Spleen (tissue), 11 donors: ENCODE data around the gene TTC9C. TPM values are rescaled to one million over a fixed set of nuclear protein-coding genes. Genes with fewer than 3 reads are reported as not detected.

Experiments
- DNase-seq: peaks from one replicate; pipeline ENCODE4 v3.0.0-alpha.2; 2020
- H3K27ac ChIP-seq, 8 donors: fragments of 200-600 bp; sonication (generic) in 7 of 8; 1 replicate in 4 of 8; 2 replicates in 4 of 8; pipeline versions ENCODE4 v1.5.0 to v1.8.0; 2016 to 2021; ENCODE audit warnings: inconsistent platforms in 4 of 8, mild to moderate bottlenecking in 4 of 8, moderate library complexity in 1 of 8
- H3K27me3 ChIP-seq, 7 donors: fragments of 200-600 bp; sonication (generic) in 6 of 7; replicated peaks in 1 of 7; 1 replicate in 4 of 7; 2 replicates in 3 of 7; pipeline versions ENCODE4 v1.5.0 to v1.8.0; 2016 to 2021; ENCODE audit warnings: inconsistent platforms in 3 of 7, mild to moderate bottlenecking in 1 of 7
- H3K36me3 ChIP-seq, 6 donors: fragments of 200-600 bp; sonication (generic) in 5 of 6; 1 replicate in 4 of 6; 2 replicates in 2 of 6; pipeline versions ENCODE4 v1.5.0 to v1.8.0; 2016 to 2021; ENCODE audit warnings: inconsistent platforms in 2 of 6
- H3K4me1 ChIP-seq, 6 donors: fragments of 200-600 bp; sonication (generic) in 5 of 6; 1 replicate in 3 of 6; 2 replicates in 3 of 6; pipeline versions ENCODE4 v1.5.0 to v1.8.0; 2016 to 2021; ENCODE audit warnings: inconsistent platforms in 3 of 6
- H3K4me3 ChIP-seq, 8 donors: fragments of 200-600 bp; sonication (generic) in 7 of 8; 1 replicate in 4 of 8; 2 replicates in 4 of 8; pipeline versions ENCODE4 v1.5.0 to v1.8.0; 2016 to 2021; ENCODE audit warnings: inconsistent platforms in 4 of 8, mild to moderate bottlenecking in 4 of 8, moderate library complexity in 2 of 8
- H3K9me3 ChIP-seq, 8 donors: fragments of 200-600 bp; sonication (generic) in 7 of 8; 1 replicate in 4 of 8; 2 replicates in 4 of 8; pipeline versions ENCODE4 v1.5.0 to v1.8.0; 2016 to 2021; ENCODE audit warnings: inconsistent platforms in 4 of 8
- CTCF ChIP-seq, 11 experiments: fragments of 200-600 bp in 7 of 11; fragments of 450-650 bp in 4 of 11; sonication (generic) in 4 of 11; IDR thresholded peaks in 8 of 11; conservative IDR thresholded peaks in 3 of 11; 1 replicate in 7 of 11; 2 replicates in 4 of 11; pipeline versions ENCODE4 v1.4.0 to v1.8.0; 2016 to 2021; ENCODE audit warnings: antibody characterized with exemption in 11 of 11, inconsistent platforms in 4 of 11, mild to moderate bottlenecking in 1 of 11
- POLR2A ChIP-seq, 3 donors: fragments of 450-650 bp; IDR thresholded peaks; one replicate each; pipeline ENCODE4 v1.5.1; 2017; ENCODE audit warnings: antibody characterized with exemption in 3 of 3, mild to moderate bottlenecking in 1 of 3
- POLR2AphosphoS5 ChIP-seq, 3 donors: sonication (generic); formaldehyde crosslinking; IDR thresholded peaks; one replicate each; pipeline ENCODE4 v1.5.1; 2017; ENCODE audit warnings: antibody characterized with exemption in 3 of 3
- WGBS, 5 donors: extraction: QIAGEN DNeasy Blood & Tissue Kit in 3 of 5; methylation state at CpG; one replicate each; pipeline versions ENCODE4 v1.1.5 to v1.1.7; 2013 to 2018; 5-methylcytosine and 5-hydroxymethylcytosine counted together
- intact Hi-C: fragments of 100-400 bp; cut with DNase I; formaldehyde crosslinking; loops from one replicate; pipeline ENCODE4 v1.15.0; 2023; ENCODE audit warnings: low total_unique reads
- polyA plus RNA-seq, 3 donors: library from polyadenylated mRNA; stranded (reverse); fragments of 200-250 nt; gene quantifications; one replicate each; pipeline ENCODE4 v1.2.1, GENCODE V29; 2013
- total RNA-seq, 7 donors: library from RNA; depleted of rRNA in 3 of 7; stranded (reverse); fragments of >200 nt in 3 of 7; fragmentation: NEBNext Ultra II Directional in 4 of 7; extraction: Animal tissue kit (Norgen Biotek cat#: 25700) in 4 of 7; gene quantifications; one replicate each; pipeline versions ENCODE4 v1.1.0 to v1.2.1, GENCODE V29; 2016 to 2021
- donor health status: healthy with polysubstance abuse.
- donor health status: DM: no; HTN: no; CAD: no; lungs with moderate emphysema.
- donor health status: DM: no; HTN: no; CAD: no.
- donor health status: Bipolar disorder and iron deficiency.
- donor health status: healthy.
- donor health status: DM: no; HTN: no; CAD: no.
- donor health status: DM: yes; HTN: yes; CAD: no.

Gene TTC9C
- total and polyA plus RNA-seq, 10 donors = 25.4 to 47.1 (median 30.9) TPM

GRCh38 chr11:62709247-62710000 is 18.9 kb upstream of the TTC9C start:
- no peaks in the 10 kb centered on the region for H3K9me3 ChIP-seq
- intact Hi-C loops = no loop called here
- TF ChIP-seq CTCF (IDR thresholded peaks at IDR 0.05 in 8 of 11, conservative IDR thresholded peaks at IDR 0.05 in 3 of 11) = peak in 2 of 11 experiments; percentile 23 to 36
- TF ChIP-seq POLR2AphosphoS5 (IDR thresholded peaks at IDR 0.05) = peak; percentile 85 to 93 (median 87)
- TF ChIP-seq POLR2A (IDR thresholded peaks at IDR 0.05) = peak in 1 of 3 donors; percentile 56
- no peaks in the 10 kb centered on the region for H3K27me3 ChIP-seq
- peak overlapping the region; percentile 93 to 99 (median 97) for H3K27ac ChIP-seq
- peak; percentile 99 for DNase-seq
- H3K4me1 ChIP-seq = peaks cover 34 to 87% (median 65%) of the 10 kb centered on the region in 6 donors
- peaks cover 0 to 44% (median 36%) of the 10 kb centered on the region in 6 donors for H3K36me3 ChIP-seq
- peak overlapping the region; percentile 41 to 75 (median 51) for H3K4me3 ChIP-seq
- WGBS, 5 donors = 0 to 2% (median 1%) methylated on average over 35 to 47 of the region's 47 CpGs

DNA sequence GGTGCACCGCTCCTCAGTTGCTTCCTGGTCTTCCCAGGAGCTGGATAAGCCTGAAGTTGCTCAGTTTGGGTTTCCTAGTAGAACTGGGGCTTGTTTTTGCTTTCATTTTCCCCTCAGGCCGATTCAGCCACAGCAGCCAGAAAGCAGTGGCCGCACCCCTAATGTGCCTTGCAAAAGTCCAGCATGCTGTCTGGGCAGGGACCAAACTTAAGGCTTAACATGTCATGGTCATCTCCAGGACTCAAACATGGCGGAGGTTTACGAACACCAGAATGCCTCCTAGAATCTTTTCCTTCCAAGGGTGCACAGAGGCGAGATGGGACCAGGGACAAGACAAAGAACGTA is 18.3 kb upstream of the TTC9C start:
- Histone ChIP-seq H3K27me3 (no peaks in the 10 kb centered on the region), H3K9me3 (no peaks in the 10 kb centered on the region), H3K4me1 (peaks cover 34 to 86% (median 63%) of the 10 kb centered on the region in 6 donors), H3K36me3 (peaks cover 0 to 49% (median 41%) of the 10 kb centered on the region in 6 donors), H3K4me3 (peak overlapping the region; percentile 37 to 75 (median 51)), H3K27ac (peak overlapping the region; percentile 93 to 99 (median 97))
- intact Hi-C loops = no loop called here
- 58 to 67% (median 64%) methylated on average over 7 of the region's 7 CpGs for WGBS, 5 donors
- DNase-seq = no peak
- TF ChIP-seq POLR2A (IDR thresholded peaks at IDR 0.05) (no peak), CTCF (IDR thresholded peaks at IDR 0.05 in 8 of 11, conservative IDR thresholded peaks at IDR 0.05 in 3 of 11) (no peak), POLR2AphosphoS5 (IDR thresholded peaks at IDR 0.05) (no peak)

DNA sequence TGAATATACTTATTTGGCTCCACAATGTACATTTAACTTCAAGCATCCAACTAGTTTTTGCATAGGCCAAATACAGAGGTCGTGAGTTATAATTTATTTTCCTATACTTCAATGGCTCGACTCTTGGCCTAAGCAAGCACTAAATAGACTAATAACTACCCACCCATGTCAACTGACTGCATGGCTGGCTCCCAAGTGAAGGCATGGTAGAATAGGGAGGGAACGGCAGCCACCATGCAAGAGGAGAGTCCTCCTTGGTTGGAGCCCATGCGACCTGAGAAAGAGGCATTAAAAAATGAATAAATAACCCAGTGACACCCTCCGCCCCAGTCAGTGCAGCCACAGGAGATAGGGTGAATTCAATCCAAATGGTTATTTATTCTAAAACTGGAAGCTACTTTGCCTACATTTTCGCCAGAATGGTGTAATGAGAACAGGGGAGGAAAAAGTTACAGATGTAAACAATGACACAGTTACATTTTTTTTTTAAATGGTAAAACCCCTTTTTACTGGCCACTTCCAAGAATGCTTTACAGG is 15.9 kb upstream of the TTC9C start:
- Histone ChIP-seq H3K4me1 (peaks cover 18 to 86% (median 50%) of the 10 kb centered on the region in 6 donors), H3K9me3 (no peaks in the 10 kb centered on the region), H3K27me3 (no peaks in the 10 kb centered on the region), H3K27ac (peak overlapping the region in 6 of 8 donors; percentile 39 to 61 (median 48)), H3K4me3 (no peak overlapping the region), H3K36me3 (peaks cover 0 to 73% (median 64%) of the 10 kb centered on the region in 6 donors)
- intact Hi-C loops = no loop called here
- no peak for TF ChIP-seq POLR2AphosphoS5 (IDR thresholded peaks at IDR 0.05)
- no peak for TF ChIP-seq POLR2A (IDR thresholded peaks at IDR 0.05)
- no peak for TF ChIP-seq CTCF (IDR thresholded peaks at IDR 0.05 in 8 of 11, conservative IDR thresholded peaks at IDR 0.05 in 3 of 11)
- WGBS, 5 donors = 71 to 86% (median 85%) methylated on average over 6 of the region's 6 CpGs
- DNase-seq = no peak

DNA sequence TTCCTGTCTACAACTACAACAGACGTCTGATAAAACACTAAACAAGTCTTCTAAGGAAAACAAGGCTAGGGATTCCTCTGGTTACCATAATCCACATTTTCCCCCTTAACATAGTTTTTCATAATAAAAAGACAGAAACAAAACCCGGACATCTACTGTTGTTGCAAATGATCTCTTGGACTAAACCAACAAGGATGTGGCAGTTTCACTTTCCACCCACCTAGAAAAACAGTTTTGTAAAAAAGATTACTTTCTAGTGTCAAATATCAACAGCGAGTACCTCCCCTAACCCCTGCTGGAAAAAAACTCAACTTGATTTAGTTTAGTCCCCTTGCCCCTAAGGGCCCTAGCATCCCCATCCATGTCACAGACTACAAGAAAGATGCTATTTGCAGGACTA is 15.4 kb upstream of the TTC9C start:
- TF ChIP-seq CTCF (IDR thresholded peaks at IDR 0.05 in 8 of 11, conservative IDR thresholded peaks at IDR 0.05 in 3 of 11) (no peak), POLR2AphosphoS5 (IDR thresholded peaks at IDR 0.05) (no peak), POLR2A (IDR thresholded peaks at IDR 0.05) (no peak)
- H3K36me3 ChIP-seq = peaks cover 0 to 78% (median 69%) of the 10 kb centered on the region in 6 donors
- H3K9me3 ChIP-seq = no peaks in the 10 kb centered on the region
- 57 to 67% (median 65%) methylated on average over 3 of the region's 3 CpGs for WGBS, 5 donors
- no peaks in the 10 kb centered on the region for H3K27me3 ChIP-seq
- no peak overlapping the region for H3K4me3 ChIP-seq
- intact Hi-C loops = no loop called here
- peak overlapping the region in 6 of 8 donors; percentile 39 to 61 (median 48) for H3K27ac ChIP-seq
- peaks cover 15 to 86% (median 48%) of the 10 kb centered on the region in 6 donors for H3K4me1 ChIP-seq
- DNase-seq = no peak
